HFFc6 (cell line): ENCODE results near the gene KCNC3. TPM values are rescaled to one million over a fixed set of nuclear protein-coding genes. Genes with fewer than 3 reads are reported as not detected.

Source experiments
- DNase-seq: peaks from one replicate; pipeline ENCODE4 v3.0.0-alpha.2; 2018
- H3K27ac Mint-ChIP-seq: 2 replicates; pipeline ENCODE4 v1.8.0; 2020; ENCODE audit warnings: mild to moderate bottlenecking, mixed read lengths
- H3K27me3 Mint-ChIP-seq: 2 replicates; pipeline ENCODE4 v1.8.0; 2021; ENCODE audit warnings: mild to moderate bottlenecking, moderate library complexity, mixed read lengths; ENCODE audit not compliant: insufficient read depth
- H3K36me3 Mint-ChIP-seq: 2 replicates; pipeline ENCODE4 v1.8.0; 2021; ENCODE audit warnings: low read depth, mixed read lengths
- H3K4me1 Mint-ChIP-seq: 2 replicates; pipeline ENCODE4 v1.8.0; 2020; ENCODE audit warnings: low read depth, mixed read lengths
- H3K4me3 Mint-ChIP-seq: 2 replicates; pipeline ENCODE4 v1.8.0; 2020; ENCODE audit warnings: mild to moderate bottlenecking, moderate library complexity, mixed read lengths
- H3K9me3 Mint-ChIP-seq: 2 replicates; pipeline ENCODE4 v1.8.0; 2020; ENCODE audit warnings: mild to moderate bottlenecking, mixed read lengths
- CTCF ChIP-seq: fragments of 200-600 bp; sonication (generic); IDR thresholded peaks from 2 replicates; pipeline ENCODE4 v1.5.0; 2021; ENCODE audit warnings: antibody characterized with exemption, mild to moderate bottlenecking
- total RNA-seq, 6 experiments: library from RNA; stranded (reverse); fragmentation: NEBNext Ultra II Directional; extraction: Animal tissue kit (Norgen Biotek cat#: 25700); gene quantifications; 2 replicates in 1 of 6; 3 replicates in 5 of 6; pipeline ENCODE4 v1.2.3, GENCODE V29; 2021

The KCNC3 gene
- total RNA-seq, 6 experiments from 2014 or later, result not detected

DNA sequence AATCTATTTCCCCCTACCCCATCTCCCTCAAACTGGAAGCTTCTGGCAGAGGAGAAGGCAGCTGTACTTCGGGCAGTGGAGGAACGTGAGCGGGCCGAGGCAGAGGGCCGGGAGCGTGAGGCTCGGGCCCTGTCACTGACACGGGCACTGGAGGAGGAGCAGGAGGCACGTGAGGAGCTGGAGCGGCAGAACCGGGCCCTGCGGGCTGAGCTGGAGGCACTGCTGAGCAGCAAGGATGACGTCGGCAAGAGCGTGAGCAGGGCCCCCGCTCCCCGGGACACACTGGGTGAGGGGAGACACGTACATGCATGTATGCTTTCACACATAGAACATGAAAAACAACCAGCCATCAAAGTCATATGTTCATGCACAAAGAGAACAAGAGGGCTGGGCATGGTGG, 42.7 kb downstream of the KCNC3 start:
- no peak overlapping the region for H3K4me3 Mint-ChIP-seq
- H3K9me3 Mint-ChIP-seq, result peaks cover 55% of the 10 kb centered on the region
- H3K36me3 Mint-ChIP-seq, result peaks cover 7% of the 10 kb centered on the region
- DNase-seq, result no peak
- no peak overlapping the region for H3K27ac Mint-ChIP-seq
- H3K4me1 Mint-ChIP-seq, result no peaks in the 10 kb centered on the region
- H3K27me3 Mint-ChIP-seq, result peaks cover 14% of the 10 kb centered on the region
- no peak for TF ChIP-seq CTCF

GRCh38 chr19:50285833-50286232, 43.3 kb downstream of the KCNC3 start:
- no peak for TF ChIP-seq CTCF

GRCh38 chr19:50281491-50281890, 47.7 kb downstream of the KCNC3 start:
- Mint-ChIP-seq H3K4me3 (no peak overlapping the region), H3K4me1 (no peaks in the 10 kb centered on the region), H3K27ac (no peak overlapping the region), H3K27me3 (peaks cover 11% of the 10 kb centered on the region), H3K9me3 (peaks cover 15% of the 10 kb centered on the region), H3K36me3 (no peaks in the 10 kb centered on the region)
- DNase-seq, result no peak
- TF ChIP-seq CTCF, result no peak

More at GRCh38 chr19:50285833-50286232, 43.3 kb downstream of the KCNC3 start:
- H3K4me3 Mint-ChIP-seq, result no peak overlapping the region
- peaks cover 7% of the 10 kb centered on the region for H3K36me3 Mint-ChIP-seq
- H3K4me1 Mint-ChIP-seq, result no peaks in the 10 kb centered on the region
- H3K27me3 Mint-ChIP-seq, result peaks cover 18% of the 10 kb centered on the region
- no peak overlapping the region for H3K27ac Mint-ChIP-seq
- DNase-seq, result no peak
- peaks cover 50% of the 10 kb centered on the region for H3K9me3 Mint-ChIP-seq

GRCh38 chr19:50280983-50281382, 48.2 kb downstream of the KCNC3 start:
- peaks cover 10% of the 10 kb centered on the region for H3K27me3 Mint-ChIP-seq
- no peaks in the 10 kb centered on the region for H3K4me1 Mint-ChIP-seq
- no peak for DNase-seq
- H3K27ac Mint-ChIP-seq, result no peak overlapping the region
- H3K9me3 Mint-ChIP-seq, result peaks cover 11% of the 10 kb centered on the region
- no peak for TF ChIP-seq CTCF
- H3K36me3 Mint-ChIP-seq, result no peaks in the 10 kb centered on the region
- H3K4me3 Mint-ChIP-seq, result no peak overlapping the region

DNA sequence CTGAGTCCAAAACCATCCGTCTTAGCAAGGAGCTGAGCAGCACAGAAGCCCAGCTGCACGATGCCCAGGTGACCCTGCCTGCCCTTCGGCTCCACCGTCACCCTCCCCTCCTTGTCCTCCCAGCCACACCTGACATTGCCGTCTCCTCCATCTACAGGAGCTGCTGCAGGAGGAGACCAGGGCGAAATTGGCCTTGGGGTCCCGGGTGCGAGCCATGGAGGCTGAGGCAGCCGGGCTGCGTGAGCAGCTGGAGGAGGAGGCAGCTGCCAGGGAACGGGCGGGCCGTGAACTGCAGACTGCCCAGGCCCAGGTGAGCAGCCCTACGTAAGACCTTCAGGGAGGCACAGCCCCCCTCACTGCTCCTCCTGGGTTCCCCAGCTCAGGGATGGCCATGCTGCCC, 49.1 kb downstream of the KCNC3 start:
- H3K9me3 Mint-ChIP-seq, result peaks cover 4% of the 10 kb centered on the region
- no peak for TF ChIP-seq CTCF
- DNase-seq, result no peak
- no peak overlapping the region for H3K4me3 Mint-ChIP-seq
- no peaks in the 10 kb centered on the region for H3K36me3 Mint-ChIP-seq
- peaks cover 16% of the 10 kb centered on the region for H3K27me3 Mint-ChIP-seq
- no peaks in the 10 kb centered on the region for H3K4me1 Mint-ChIP-seq
- H3K27ac Mint-ChIP-seq, result no peak overlapping the region
